IMR-90 (cell line): ENCODE data around the gene MYH6. TPM values are rescaled to one million over a fixed set of nuclear protein-coding genes. Genes with fewer than 3 reads are reported as not detected.

Experiments
- ATAC-seq: fragments of 200-7000 bp; cut with Tn5 transposase; 2 replicates; pipeline ENCODE4 v1.9.1; 2020; ENCODE audit warnings: low read depth, mild to moderate bottlenecking, moderate library complexity
- BruUV-seq: library from RNA; stranded (reverse); fragments of 400-500 nt; replicated peaks from 2 replicates; lab custom pipeline; 2021; lab: Mats Ljungman, UMichigan
- CTCF ChIA-PET: fragments of 300-600 bp; formaldehyde crosslinking; extraction: SDS; loops from one replicate; lab custom pipeline; 2021; ENCODE audit warnings: antibody characterized with exemption; lab: Yijun Ruan, JAX
- POLR2A ChIA-PET: fragments of 300-600 bp; sonication (Branson Sonifier 250); formaldehyde crosslinking; loops from one replicate; lab custom pipeline; 2022; ENCODE audit warnings: antibody characterized with exemption; ENCODE audit not compliant: unreplicated experiment; lab: Charles Lee
- DNase-seq: peaks from one replicate; pipeline ENCODE4 v3.0.0; 2013
- H2AFZ ChIP-seq: replicated peaks from 2 replicates; pipeline ENCODE3; 2013; ENCODE audit warnings: low read length, mild to moderate bottlenecking; ENCODE audit not compliant: poor library complexity
- H2AK5ac ChIP-seq: 2 replicates; pipeline ENCODE4 v1.6.1; 2013; ENCODE audit warnings: low read depth, low read length, inconsistent platforms
- H2AK9ac ChIP-seq: replicated peaks from 2 replicates; pipeline ENCODE3; 2013; ENCODE audit warnings: mild to moderate bottlenecking, low read depth, low read length, moderate library complexity; ENCODE audit not compliant: poor library complexity
- H2BK120ac ChIP-seq: 2 replicates; pipeline ENCODE4 v1.6.1; 2013; ENCODE audit warnings: low read depth, low read length, inconsistent platforms
- H2BK15ac ChIP-seq: 3 replicates; pipeline ENCODE4 v1.6.1; 2013; ENCODE audit warnings: low read depth, low read length, inconsistent platforms
- H2BK20ac ChIP-seq: 2 replicates; pipeline ENCODE4 v1.6.1; 2013; ENCODE audit warnings: low read depth, mild to moderate bottlenecking, inconsistent platforms, low read length, moderate library complexity
- H2BK5ac ChIP-seq: 2 replicates; pipeline ENCODE4 v1.6.1; 2013; ENCODE audit warnings: mild to moderate bottlenecking, low read depth, low read length, inconsistent platforms; ENCODE audit not compliant: poor library complexity, severe bottlenecking
- H3K14ac ChIP-seq: replicated peaks from 2 replicates; pipeline ENCODE4 v1.6.1; 2013; ENCODE audit warnings: low read depth, low read length, inconsistent platforms
- H3K18ac ChIP-seq: 2 replicates; pipeline ENCODE4 v1.6.1; 2013; ENCODE audit warnings: low read depth, low read length, control low read depth
- H3K23ac ChIP-seq: 2 replicates; pipeline ENCODE4 v1.6.1; 2013; ENCODE audit warnings: low read depth, low read length, inconsistent platforms
- H3K27ac ChIP-seq: 2 replicates; pipeline ENCODE4 v1.5.1; 2013; ENCODE audit warnings: mild to moderate bottlenecking, control low read depth, low read length; ENCODE audit not compliant: insufficient read depth
- H3K27me3 ChIP-seq: 2 replicates; pipeline ENCODE4 v1.6.1; 2013; ENCODE audit warnings: low read length; ENCODE audit not compliant: control insufficient read depth, insufficient read depth
- H3K36me3 ChIP-seq: 2 replicates; pipeline ENCODE4 v1.6.1; 2013; ENCODE audit warnings: low read length, mixed read lengths; ENCODE audit not compliant: control insufficient read depth, insufficient read depth
- H3K4ac ChIP-seq: 2 replicates; pipeline ENCODE4 v1.6.1; 2013; ENCODE audit warnings: low read depth, low read length, inconsistent platforms
- H3K4me1 ChIP-seq: 2 replicates; pipeline ENCODE4 v1.6.1; 2013; ENCODE audit warnings: low read length, mixed read lengths; ENCODE audit not compliant: control insufficient read depth, insufficient read depth
- H3K4me2 ChIP-seq: 2 replicates; pipeline ENCODE4 v1.6.1; 2013; ENCODE audit warnings: low read depth, mild to moderate bottlenecking, control low read depth, low read length, moderate library complexity
- H3K4me3 ChIP-seq: 2 replicates; pipeline ENCODE4 v1.5.1; 2013; ENCODE audit warnings: low read depth, mild to moderate bottlenecking, control low read depth, low read length, moderate library complexity; ENCODE audit not compliant: insufficient read depth
- H3K56ac ChIP-seq: 2 replicates; pipeline ENCODE4 v1.6.1; 2013; ENCODE audit warnings: low read length, inconsistent platforms; ENCODE audit not compliant: insufficient read depth; ENCODE audit errors: extremely low read depth
- H3K79me1 ChIP-seq, 2 experiments: 2 replicates each; pipeline ENCODE4 v1.6.1; 2013; ENCODE audit warnings: low read length in 2 of 2, inconsistent platforms in 1 of 2, low read depth in 1 of 2
- H3K9ac ChIP-seq: 2 replicates; pipeline ENCODE4 v1.6.1; 2013; ENCODE audit warnings: low read depth, low read length, control low read depth
- H3K9me1 ChIP-seq: 2 replicates; pipeline ENCODE4 v1.6.1; 2013; ENCODE audit warnings: low read length, inconsistent platforms; ENCODE audit not compliant: insufficient read depth
- H3K9me3 ChIP-seq: 2 replicates; pipeline ENCODE4 v1.6.1; 2013; ENCODE audit warnings: low read length; ENCODE audit not compliant: control insufficient read depth, insufficient read depth
- H4K20me1 ChIP-seq: 2 replicates; pipeline ENCODE4 v1.6.1; 2013; ENCODE audit warnings: low read length, inconsistent platforms; ENCODE audit not compliant: insufficient read depth
- H4K5ac ChIP-seq: 2 replicates; pipeline ENCODE4 v1.6.1; 2013; ENCODE audit warnings: mild to moderate bottlenecking, low read depth, low read length, control low read depth
- H4K8ac ChIP-seq, 2 experiments: 2 replicates each; pipeline ENCODE4 v1.6.1; 2013; ENCODE audit warnings: low read depth in 2 of 2, low read length in 2 of 2, control low read depth in 1 of 2, inconsistent platforms in 1 of 2
- H4K91ac ChIP-seq: 2 replicates; pipeline ENCODE4 v1.6.1; 2013; ENCODE audit warnings: low read depth, low read length, inconsistent platforms; ENCODE audit not compliant: insufficient read depth
- CEBPB ChIP-seq: IDR thresholded peaks from 2 replicates; pipeline ENCODE4 v1.6.1; 2012; ENCODE audit warnings: low read depth, low read length, improper control_type of control experiment
- CHD1 ChIP-seq: IDR thresholded peaks from 2 replicates; pipeline ENCODE4 v1.6.1; 2012; ENCODE audit warnings: low read depth, low read length, improper control_type of control experiment
- CTCF ChIP-seq: conservative IDR thresholded peaks from 2 replicates; pipeline ENCODE4 v1.5.1; 2012; ENCODE audit warnings: mild to moderate bottlenecking, low read depth, low read length, improper control_type of control experiment
- ELK1 ChIP-seq: fragments of 150-350 bp; IDR thresholded peaks from 2 replicates; pipeline ENCODE4 v1.6.1; 2016; ENCODE audit warnings: low read depth, mild to moderate bottlenecking, low read length, moderate library complexity, borderline replicate concordance
- FOS ChIP-seq: fragments of 150-350 bp; IDR thresholded peaks from 2 replicates; pipeline ENCODE4 v1.6.1; 2016; ENCODE audit warnings: low read depth, low read length
- MAZ ChIP-seq: IDR thresholded peaks from 2 replicates; pipeline ENCODE4 v1.6.1; 2012; ENCODE audit warnings: low read depth, mild to moderate bottlenecking, low read length, improper control_type of control experiment, moderate library complexity, borderline replicate concordance
- MXI1 ChIP-seq: IDR thresholded peaks from 2 replicates; pipeline ENCODE4 v1.6.1; 2012; ENCODE audit warnings: low read depth, mild to moderate bottlenecking, low read length, moderate library complexity, borderline replicate concordance
- NFE2L2 ChIP-seq: fragments of 150-350 bp; IDR thresholded peaks from 2 replicates; pipeline ENCODE4 v1.6.1; 2016; ENCODE audit warnings: low read depth, mild to moderate bottlenecking, low read length
- POLR2A ChIP-seq: IDR thresholded peaks from 2 replicates; pipeline ENCODE4 v1.6.1; 2012; ENCODE audit warnings: mild to moderate bottlenecking, low read depth, low read length
- RAD21 ChIP-seq: IDR thresholded peaks from 2 replicates; pipeline ENCODE4 v1.6.1; 2012; ENCODE audit warnings: low read length, improper control_type of control experiment
- RCOR1 ChIP-seq: IDR thresholded peaks from 2 replicates; pipeline ENCODE4 v1.6.1; 2012; ENCODE audit warnings: mild to moderate bottlenecking, low read length, improper control_type of control experiment; ENCODE audit not compliant: insufficient replicate concordance
- RFX5 ChIP-seq: IDR thresholded peaks from 2 replicates; pipeline ENCODE4 v1.8.0; 2012; ENCODE audit warnings: low read depth, mild to moderate bottlenecking, low read length, moderate library complexity
- USF2 ChIP-seq: fragments of 150-350 bp; IDR thresholded peaks from 2 replicates; pipeline ENCODE4 v1.6.1; 2017; ENCODE audit warnings: mild to moderate bottlenecking, antibody characterized with exemption, low read length, low read depth
- WGBS, 2 experiments: methylation state at CpG; one replicate each; pipeline versions ENCODE4 v1.1.5 to v1.1.7; 2013; ENCODE audit warnings: missing lambda C conversion rate in 2 of 2; ENCODE audit not compliant: insufficient read length in 1 of 2; ENCODE audit errors: extremely low coverage in 2 of 2; 5-methylcytosine and 5-hydroxymethylcytosine counted together
- dilution Hi-C: fragments of 300-500 bp; cut with HindIII; formaldehyde crosslinking; loops from one replicate; pipeline ENCODE4 v1.14.3; 2018; ENCODE audit warnings: low sequenced_read_pairs; ENCODE audit not compliant: unreplicated experiment
- in situ Hi-C: fragments of 300-500 bp; cut with MboI; formaldehyde crosslinking; loops from 3 replicates; pipeline ENCODE4 v1.14.3; 2019; ENCODE audit warnings: low sequenced_read_pairs, inconsistent platforms, mixed read lengths
- intact Hi-C: fragments of 100-400 bp; cut with micrococcal nuclease; formaldehyde crosslinking; loops from 2 replicates; pipeline ENCODE4 v1.10.0; 2022
- polyA plus RNA-seq, 3 experiments: library from polyadenylated mRNA; depleted of rRNA; stranded (reverse); fragments of >200 nt; gene quantifications; 2 replicates each; pipeline ENCODE4 v1.2.3, GENCODE V29; 2012; ENCODE audit warnings: low replicate concordance in 1 of 3
- total RNA-seq: library from RNA; depleted of rRNA; stranded (reverse); fragments of >200 nt; gene quantifications from 2 replicates; pipeline ENCODE4 v1.2.3, GENCODE V29; 2012

MYH6 gene
- total and polyA plus RNA-seq, 2 of the 4 experiments (the other 2 are of a cell fraction), result not detected

DNA sequence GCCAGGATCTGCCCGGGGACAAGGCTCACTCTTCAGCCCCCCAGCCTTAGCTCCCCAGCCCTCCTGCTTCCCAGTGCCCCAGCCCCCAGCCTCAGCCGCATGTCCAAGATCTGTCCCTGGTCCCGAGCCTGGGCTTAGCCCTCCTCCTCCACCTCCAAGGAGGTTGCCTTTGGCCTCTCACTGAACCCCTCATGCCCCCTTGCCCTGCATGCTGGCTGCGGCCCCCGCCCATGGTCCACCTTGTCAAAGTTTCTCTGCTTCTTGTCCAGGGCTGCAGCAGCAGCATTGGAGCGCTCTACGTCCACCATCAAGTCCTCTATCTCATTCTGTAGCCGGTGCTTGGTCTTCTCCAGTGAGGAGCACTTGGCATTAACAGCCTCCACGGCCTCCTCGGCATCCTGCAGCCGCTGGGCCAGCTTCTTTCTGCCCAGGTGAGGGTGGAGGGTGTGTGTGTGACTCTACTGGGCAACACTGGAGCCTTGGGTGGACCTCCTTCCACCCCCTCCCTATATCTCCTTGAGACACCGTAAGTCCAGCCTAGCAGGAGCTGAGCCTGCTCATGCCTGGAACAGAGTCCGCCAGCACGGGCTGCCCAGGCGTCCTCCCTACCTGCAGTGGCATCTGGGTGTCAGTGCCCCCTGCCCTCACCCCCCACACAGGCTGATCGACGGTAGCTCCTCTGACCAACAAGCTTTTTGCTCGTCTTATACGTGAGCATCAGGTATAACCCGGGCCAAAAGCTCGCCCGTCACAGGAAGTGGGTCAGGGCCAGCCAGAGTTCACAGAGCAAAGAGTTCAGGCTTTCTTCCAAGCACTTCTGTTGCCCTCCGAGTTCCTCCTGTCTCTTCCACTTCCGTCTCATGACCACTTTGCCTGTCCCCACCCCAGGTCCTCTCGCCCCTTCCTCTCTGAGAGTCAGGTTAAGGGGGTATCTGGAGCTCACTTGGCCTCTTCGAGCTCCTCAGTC lies 19.9 kb downstream of the MYH6 start:
- WGBS, 2 experiments, result 75% methylated on average over 14 of the region's 26 CpGs; no CpG with 5 or more reads in 1 of the 2 experiments
- ATAC-seq, result no peak
- no peak overlapping the region for H3K4ac ChIP-seq
- no peaks in the 10 kb centered on the region for H3K9me1 ChIP-seq
- POLR2A ChIA-PET, result no interaction called here
- H3K56ac ChIP-seq, result no peak overlapping the region
- in situ Hi-C loops (no loop called here), dilution Hi-C loops (no loop called here), intact Hi-C loops (no loop called here)
- no peak overlapping the region for H3K18ac ChIP-seq
- no peak for DNase-seq
- no peak overlapping the region for H2BK120ac ChIP-seq
- no peak overlapping the region for H3K4me2 ChIP-seq
- TF ChIP-seq RFX5, result no peak
- TF ChIP-seq CTCF, result no peak
- TF ChIP-seq RCOR1, result no peak
- TF ChIP-seq FOS, result no peak
- no peak for TF ChIP-seq CEBPB
- no peak for TF ChIP-seq MXI1
- TF ChIP-seq MAZ, result no peak
- no peak for TF ChIP-seq POLR2A
- TF ChIP-seq RAD21, result no peak
- no peak for TF ChIP-seq ELK1
- no peak for TF ChIP-seq USF2
- no peak for TF ChIP-seq NFE2L2
- no peak for TF ChIP-seq CHD1
- no peaks in the 10 kb centered on the region for H3K79me1 ChIP-seq
- H2AK9ac ChIP-seq, result peak overlapping the region; percentile 37
- H3K14ac ChIP-seq, result no peak overlapping the region
- H4K8ac ChIP-seq, result no peak overlapping the region
- no peak overlapping the region for H2BK5ac ChIP-seq
- no peak overlapping the region for H2BK15ac ChIP-seq
- no peak overlapping the region for H3K9ac ChIP-seq
- H3K27me3 ChIP-seq, result peaks cover 38% of the 10 kb centered on the region
- no peak overlapping the region for H2BK20ac ChIP-seq
- BruUV-seq, result no TSS peak
- H4K91ac ChIP-seq, result no peak overlapping the region
- CTCF ChIA-PET, result no interaction called here
- H4K5ac ChIP-seq, result no peak overlapping the region
- H4K20me1 ChIP-seq, result no peaks in the 10 kb centered on the region
- no peak overlapping the region for H3K27ac ChIP-seq
- H3K23ac ChIP-seq, result no peak overlapping the region
- no peak overlapping the region for H2AK5ac ChIP-seq
- H3K4me3 ChIP-seq, result no peak overlapping the region
- no peak overlapping the region for H2AFZ ChIP-seq
- no peaks in the 10 kb centered on the region for H3K36me3 ChIP-seq
- no peaks in the 10 kb centered on the region for H3K9me3 ChIP-seq
- no peaks in the 10 kb centered on the region for H3K4me1 ChIP-seq
